GM23338 (cell line): ENCODE measurements around the gene SPECC1L. TPM values are rescaled to one million over a fixed set of nuclear protein-coding genes. Genes with fewer than 3 reads are reported as not detected.

Experiments
- ATAC-seq: fragments of 200-7000 bp; cut with Tn5 transposase; 3 replicates; pipeline ENCODE4 v1.9.1; 2020
- DNase-seq: peaks from one replicate; pipeline ENCODE4 v3.0.0-alpha.2; 2015; ENCODE audit warnings: low spot score
- H2AFZ ChIP-seq: fragments of 200-600 bp; sonication (generic); 2 replicates; pipeline ENCODE4 v1.8.0; 2016; ENCODE audit warnings: antibody characterized with exemption, mild to moderate bottlenecking, moderate library complexity
- H3F3A ChIP-seq: fragments of 200-600 bp; sonication (generic); replicated peaks from 2 replicates; pipeline ENCODE4 v1.8.0; 2017; ENCODE audit warnings: antibody characterized with exemption, mixed run types, low read depth
- H3K27ac ChIP-seq: fragments of 200-600 bp; sonication (generic); 2 replicates; pipeline ENCODE4 v1.6.1; 2016; ENCODE audit warnings: low read depth
- H3K27me3 ChIP-seq: fragments of 200-600 bp; sonication (generic); 2 replicates; pipeline ENCODE4 v1.8.0; 2016; ENCODE audit warnings: mild to moderate bottlenecking, mixed run types, moderate library complexity; ENCODE audit not compliant: insufficient read depth
- H3K36me3 ChIP-seq: fragments of 200-600 bp; sonication (generic); 2 replicates; pipeline ENCODE4 v1.8.0; 2016; ENCODE audit warnings: mild to moderate bottlenecking; ENCODE audit not compliant: insufficient read depth
- H3K4me1 ChIP-seq: fragments of 200-600 bp; sonication (generic); 2 replicates; pipeline ENCODE4 v1.8.0; 2016; ENCODE audit warnings: mild to moderate bottlenecking, moderate library complexity; ENCODE audit not compliant: insufficient read depth
- H3K4me2 ChIP-seq: fragments of 200-600 bp; sonication (generic); 2 replicates; pipeline ENCODE4 v1.7.1; 2017; ENCODE audit warnings: mixed run types
- H3K4me3 ChIP-seq: fragments of 200-600 bp; sonication (generic); 2 replicates; pipeline ENCODE4 v1.6.1; 2016; ENCODE audit warnings: mixed run types
- H3K79me2 ChIP-seq: fragments of 200-600 bp; sonication (generic); replicated peaks from 2 replicates; pipeline ENCODE4 v1.8.0; 2017; ENCODE audit warnings: mild to moderate bottlenecking; ENCODE audit not compliant: insufficient read depth
- H3K9me2 ChIP-seq: fragments of 200-600 bp; sonication (generic); 2 replicates; pipeline ENCODE4 v1.8.0; 2017; ENCODE audit not compliant: insufficient read depth
- H4K20me1 ChIP-seq: fragments of 200-600 bp; sonication (generic); replicated peaks from 2 replicates; pipeline ENCODE4 v1.8.0; 2017; ENCODE audit warnings: mild to moderate bottlenecking; ENCODE audit not compliant: insufficient read depth
- H3K27ac Mint-ChIP-seq: 2 replicates; pipeline ENCODE4 v1.8.0; 2020; ENCODE audit warnings: inconsistent platforms, mild to moderate bottlenecking, moderate library complexity, mixed read lengths
- H3K27me3 Mint-ChIP-seq: 3 replicates; pipeline ENCODE4 v1.8.0; 2022; ENCODE audit warnings: low read depth, mild to moderate bottlenecking, moderate library complexity, mixed read lengths, inconsistent platforms; ENCODE audit not compliant: insufficient read depth, poor library complexity
- H3K36me3 Mint-ChIP-seq: 3 replicates; pipeline ENCODE4 v1.8.0; 2021; ENCODE audit warnings: low read depth, mild to moderate bottlenecking, inconsistent platforms, moderate library complexity, mixed read lengths
- H3K4me1 Mint-ChIP-seq: 3 replicates; pipeline ENCODE4 v1.8.0; 2020; ENCODE audit warnings: mild to moderate bottlenecking, inconsistent platforms, mixed read lengths
- H3K4me3 Mint-ChIP-seq: 3 replicates; pipeline ENCODE4 v1.8.0; 2021; ENCODE audit warnings: moderate library complexity, mild to moderate bottlenecking, inconsistent platforms, mixed read lengths
- H3K9me3 Mint-ChIP-seq: 3 replicates; pipeline ENCODE4 v1.8.0; 2020; ENCODE audit warnings: moderate library complexity, mild to moderate bottlenecking, inconsistent platforms, mixed read lengths
- CREB1 ChIP-seq: fragments of 250-450 bp; sonication (Bioruptor Pico); IDR thresholded peaks from 2 replicates; pipeline ENCODE4 v1.5.0; 2020; ENCODE audit warnings: low read depth, mild to moderate bottlenecking, moderate library complexity
- ETS1 ChIP-seq: IDR thresholded peaks from 2 replicates; pipeline ENCODE4 v1.6.1; 2016; ENCODE audit warnings: antibody characterized with exemption
- EZH2 ChIP-seq: fragments of 200-600 bp; sonication (generic); IDR thresholded peaks from one replicate; pipeline ENCODE4 v1.8.0; 2017; ENCODE audit warnings: antibody characterized with exemption, mild to moderate bottlenecking, low read depth; ENCODE audit not compliant: unreplicated experiment
- JUNB ChIP-seq: IDR thresholded peaks from one replicate; pipeline ENCODE4 v1.6.1; 2016; ENCODE audit warnings: antibody characterized with exemption; ENCODE audit not compliant: unreplicated experiment
- POLR2AphosphoS5 ChIP-seq: IDR thresholded peaks from 2 replicates; pipeline ENCODE4 v1.6.1; 2016; ENCODE audit warnings: antibody characterized with exemption, low read depth
- STAT1 ChIP-seq: IDR thresholded peaks from one replicate; pipeline ENCODE4 v1.6.1; 2016; ENCODE audit warnings: antibody characterized with exemption; ENCODE audit not compliant: unreplicated experiment
- ZNF114 ChIP-seq: fragments of 250-450 bp; sonication (Bioruptor Pico); IDR thresholded peaks from 2 replicates; pipeline ENCODE4 v1.5.0; 2020; ENCODE audit warnings: mild to moderate bottlenecking, moderate library complexity
- ZNF331 ChIP-seq: fragments of 250-450 bp; sonication (Bioruptor Pico); IDR thresholded peaks from 2 replicates; pipeline ENCODE4 v1.5.0; 2020; ENCODE audit warnings: low read depth, mild to moderate bottlenecking, moderate library complexity
- polyA plus RNA-seq: library from polyadenylated mRNA; unstranded; fragments of >200 nt; fragmentation: Nextera tagmentation; extraction: Ambion mirVana; gene quantifications from 2 replicates; pipeline ENCODE4 v1.2.1, GENCODE V29; 2016
- total RNA-seq: library from RNA; depleted of rRNA; stranded (reverse); fragments of >200 nt; shearing (Covaris generic); gene quantifications from 2 replicates; pipeline ENCODE4 v1.2.3, GENCODE V29; 2014
- TF ChIP-seq, protein P1 (sequence below): IDR thresholded peaks from one replicate; pipeline ENCODE4 v1.6.1; 2018; ENCODE audit warnings: antibody characterized with exemption; ENCODE audit not compliant: unreplicated experiment
- TF ChIP-seq, protein P2 (sequence below): fragments of 250-450 bp; sonication (Bioruptor Pico); IDR thresholded peaks from 2 replicates; pipeline ENCODE4 v1.5.0; 2020; ENCODE audit warnings: mild to moderate bottlenecking, moderate library complexity
- TF ChIP-seq, protein P3 (sequence below), 2 experiments: fragments of 200-600 bp in 1 of 2; sonication (generic) in 1 of 2; conservative IDR thresholded peaks; 2 replicates each; pipeline versions ENCODE4 v1.5.1 to v1.6.1; 2016 to 2017; ENCODE audit warnings: antibody characterized with exemption in 2 of 2, low read depth in 2 of 2, mild to moderate bottlenecking in 2 of 2, moderate library complexity in 1 of 2

SPECC1L gene
- total and polyA plus RNA-seq, 2 experiments from 2014 or later, result 24.3 to 44.7 TPM

GRCh38 chr22:24310969-24311368 is 40.3 kb downstream of the SPECC1L start (continued):
- TF ChIP-seq ETS1 (no peak), POLR2AphosphoS5 (no peak)

GRCh38 chr22:24315367-24315966 is 44.8 kb downstream of the SPECC1L start:
- peaks cover 14% of the 10 kb centered on the region for H3K4me1 Mint-ChIP-seq
- no peaks in the 10 kb centered on the region for H3K9me2 ChIP-seq
- H3K27me3 Mint-ChIP-seq, result no peaks in the 10 kb centered on the region
- H3K4me3 ChIP-seq, result no peak overlapping the region
- ATAC-seq, result no peak
- peaks cover 11% of the 10 kb centered on the region for H3K79me2 ChIP-seq
- H3K4me2 ChIP-seq, result no peak overlapping the region
- H3K36me3 ChIP-seq, result peaks cover 14% of the 10 kb centered on the region
- peaks cover 62% of the 10 kb centered on the region for H3K36me3 Mint-ChIP-seq
- peaks cover 4% of the 10 kb centered on the region; the same call in 2 of the 3 replicates for H3K9me3 Mint-ChIP-seq
- DNase-seq, result no peak
- no peaks in the 10 kb centered on the region for H4K20me1 ChIP-seq
- H3K4me3 Mint-ChIP-seq, result no peak overlapping the region
- no peak overlapping the region for H2AFZ ChIP-seq
- no peaks in the 10 kb centered on the region for H3K27me3 ChIP-seq
- no peaks in the 10 kb centered on the region for H3F3A ChIP-seq
- no peak overlapping the region for H3K27ac ChIP-seq
- peak overlapping the region; percentile 26 for H3K27ac Mint-ChIP-seq
- H3K4me1 ChIP-seq, result no peaks in the 10 kb centered on the region
- TF ChIP-seq EZH2 (no peak), JUNB (no peak), ZNF331 (CRISPR knock-in tag) (no peak), ZNF114 (no peak), ETS1 (no peak), STAT1 (no peak), CREB1 (CRISPR knock-in tag) (no peak), POLR2AphosphoS5 (no peak)
- TF ChIP-seq, protein P1, sequence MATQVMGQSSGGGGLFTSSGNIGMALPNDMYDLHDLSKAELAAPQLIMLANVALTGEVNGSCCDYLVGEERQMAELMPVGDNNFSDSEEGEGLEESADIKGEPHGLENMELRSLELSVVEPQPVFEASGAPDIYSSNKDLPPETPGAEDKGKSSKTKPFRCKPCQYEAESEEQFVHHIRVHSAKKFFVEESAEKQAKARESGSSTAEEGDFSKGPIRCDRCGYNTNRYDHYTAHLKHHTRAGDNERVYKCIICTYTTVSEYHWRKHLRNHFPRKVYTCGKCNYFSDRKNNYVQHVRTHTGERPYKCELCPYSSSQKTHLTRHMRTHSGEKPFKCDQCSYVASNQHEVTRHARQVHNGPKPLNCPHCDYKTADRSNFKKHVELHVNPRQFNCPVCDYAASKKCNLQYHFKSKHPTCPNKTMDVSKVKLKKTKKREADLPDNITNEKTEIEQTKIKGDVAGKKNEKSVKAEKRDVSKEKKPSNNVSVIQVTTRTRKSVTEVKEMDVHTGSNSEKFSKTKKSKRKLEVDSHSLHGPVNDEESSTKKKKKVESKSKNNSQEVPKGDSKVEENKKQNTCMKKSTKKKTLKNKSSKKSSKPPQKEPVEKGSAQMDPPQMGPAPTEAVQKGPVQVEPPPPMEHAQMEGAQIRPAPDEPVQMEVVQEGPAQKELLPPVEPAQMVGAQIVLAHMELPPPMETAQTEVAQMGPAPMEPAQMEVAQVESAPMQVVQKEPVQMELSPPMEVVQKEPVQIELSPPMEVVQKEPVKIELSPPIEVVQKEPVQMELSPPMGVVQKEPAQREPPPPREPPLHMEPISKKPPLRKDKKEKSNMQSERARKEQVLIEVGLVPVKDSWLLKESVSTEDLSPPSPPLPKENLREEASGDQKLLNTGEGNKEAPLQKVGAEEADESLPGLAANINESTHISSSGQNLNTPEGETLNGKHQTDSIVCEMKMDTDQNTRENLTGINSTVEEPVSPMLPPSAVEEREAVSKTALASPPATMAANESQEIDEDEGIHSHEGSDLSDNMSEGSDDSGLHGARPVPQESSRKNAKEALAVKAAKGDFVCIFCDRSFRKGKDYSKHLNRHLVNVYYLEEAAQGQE, result no peak
- TF ChIP-seq, protein P2, sequence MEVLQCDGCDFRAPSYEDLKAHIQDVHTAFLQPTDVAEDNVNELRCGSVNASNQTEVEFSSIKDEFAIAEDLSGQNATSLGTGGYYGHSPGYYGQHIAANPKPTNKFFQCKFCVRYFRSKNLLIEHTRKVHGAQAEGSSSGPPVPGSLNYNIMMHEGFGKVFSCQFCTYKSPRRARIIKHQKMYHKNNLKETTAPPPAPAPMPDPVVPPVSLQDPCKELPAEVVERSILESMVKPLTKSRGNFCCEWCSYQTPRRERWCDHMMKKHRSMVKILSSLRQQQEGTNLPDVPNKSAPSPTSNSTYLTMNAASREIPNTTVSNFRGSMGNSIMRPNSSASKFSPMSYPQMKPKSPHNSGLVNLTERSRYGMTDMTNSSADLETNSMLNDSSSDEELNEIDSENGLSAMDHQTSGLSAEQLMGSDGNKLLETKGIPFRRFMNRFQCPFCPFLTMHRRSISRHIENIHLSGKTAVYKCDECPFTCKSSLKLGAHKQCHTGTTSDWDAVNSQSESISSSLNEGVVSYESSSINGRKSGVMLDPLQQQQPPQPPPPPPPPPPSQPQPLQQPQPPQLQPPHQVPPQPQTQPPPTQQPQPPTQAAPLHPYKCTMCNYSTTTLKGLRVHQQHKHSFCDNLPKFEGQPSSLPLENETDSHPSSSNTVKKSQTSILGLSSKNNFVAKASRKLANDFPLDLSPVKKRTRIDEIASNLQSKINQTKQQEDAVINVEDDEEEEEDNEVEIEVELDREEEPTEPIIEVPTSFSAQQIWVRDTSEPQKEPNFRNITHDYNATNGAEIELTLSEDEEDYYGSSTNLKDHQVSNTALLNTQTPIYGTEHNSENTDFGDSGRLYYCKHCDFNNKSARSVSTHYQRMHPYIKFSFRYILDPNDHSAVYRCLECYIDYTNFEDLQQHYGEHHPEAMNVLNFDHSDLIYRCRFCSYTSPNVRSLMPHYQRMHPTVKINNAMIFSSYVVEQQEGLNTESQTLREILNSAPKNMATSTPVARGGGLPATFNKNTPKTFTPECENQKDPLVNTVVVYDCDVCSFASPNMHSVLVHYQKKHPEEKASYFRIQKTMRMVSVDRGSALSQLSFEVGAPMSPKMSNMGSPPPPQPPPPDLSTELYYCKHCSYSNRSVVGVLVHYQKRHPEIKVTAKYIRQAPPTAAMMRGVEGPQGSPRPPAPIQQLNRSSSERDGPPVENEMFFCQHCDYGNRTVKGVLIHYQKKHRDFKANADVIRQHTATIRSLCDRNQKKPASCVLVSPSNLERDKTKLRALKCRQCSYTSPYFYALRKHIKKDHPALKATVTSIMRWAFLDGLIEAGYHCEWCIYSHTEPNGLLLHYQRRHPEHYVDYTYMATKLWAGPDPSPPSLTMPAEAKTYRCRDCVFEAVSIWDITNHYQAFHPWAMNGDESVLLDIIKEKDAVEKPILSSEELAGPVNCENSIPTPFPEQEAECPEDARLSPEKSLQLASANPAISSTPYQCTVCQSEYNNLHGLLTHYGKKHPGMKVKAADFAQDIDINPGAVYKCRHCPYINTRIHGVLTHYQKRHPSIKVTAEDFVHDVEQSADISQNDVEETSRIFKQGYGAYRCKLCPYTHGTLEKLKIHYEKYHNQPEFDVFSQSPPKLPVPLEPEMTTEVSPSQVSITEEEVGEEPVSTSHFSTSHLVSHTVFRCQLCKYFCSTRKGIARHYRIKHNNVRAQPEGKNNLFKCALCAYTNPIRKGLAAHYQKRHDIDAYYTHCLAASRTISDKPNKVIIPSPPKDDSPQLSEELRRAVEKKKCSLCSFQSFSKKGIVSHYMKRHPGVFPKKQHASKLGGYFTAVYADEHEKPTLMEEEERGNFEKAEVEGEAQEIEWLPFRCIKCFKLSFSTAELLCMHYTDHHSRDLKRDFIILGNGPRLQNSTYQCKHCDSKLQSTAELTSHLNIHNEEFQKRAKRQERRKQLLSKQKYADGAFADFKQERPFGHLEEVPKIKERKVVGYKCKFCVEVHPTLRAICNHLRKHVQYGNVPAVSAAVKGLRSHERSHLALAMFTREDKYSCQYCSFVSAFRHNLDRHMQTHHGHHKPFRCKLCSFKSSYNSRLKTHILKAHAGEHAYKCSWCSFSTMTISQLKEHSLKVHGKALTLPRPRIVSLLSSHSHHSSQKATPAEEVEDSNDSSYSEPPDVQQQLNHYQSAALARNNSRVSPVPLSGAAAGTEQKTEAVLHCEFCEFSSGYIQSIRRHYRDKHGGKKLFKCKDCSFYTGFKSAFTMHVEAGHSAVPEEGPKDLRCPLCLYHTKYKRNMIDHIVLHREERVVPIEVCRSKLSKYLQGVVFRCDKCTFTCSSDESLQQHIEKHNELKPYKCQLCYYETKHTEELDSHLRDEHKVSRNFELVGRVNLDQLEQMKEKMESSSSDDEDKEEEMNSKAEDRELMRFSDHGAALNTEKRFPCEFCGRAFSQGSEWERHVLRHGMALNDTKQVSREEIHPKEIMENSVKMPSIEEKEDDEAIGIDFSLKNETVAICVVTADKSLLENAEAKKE (CRISPR knock-in tag), result no peak
- TF ChIP-seq, protein P3, sequence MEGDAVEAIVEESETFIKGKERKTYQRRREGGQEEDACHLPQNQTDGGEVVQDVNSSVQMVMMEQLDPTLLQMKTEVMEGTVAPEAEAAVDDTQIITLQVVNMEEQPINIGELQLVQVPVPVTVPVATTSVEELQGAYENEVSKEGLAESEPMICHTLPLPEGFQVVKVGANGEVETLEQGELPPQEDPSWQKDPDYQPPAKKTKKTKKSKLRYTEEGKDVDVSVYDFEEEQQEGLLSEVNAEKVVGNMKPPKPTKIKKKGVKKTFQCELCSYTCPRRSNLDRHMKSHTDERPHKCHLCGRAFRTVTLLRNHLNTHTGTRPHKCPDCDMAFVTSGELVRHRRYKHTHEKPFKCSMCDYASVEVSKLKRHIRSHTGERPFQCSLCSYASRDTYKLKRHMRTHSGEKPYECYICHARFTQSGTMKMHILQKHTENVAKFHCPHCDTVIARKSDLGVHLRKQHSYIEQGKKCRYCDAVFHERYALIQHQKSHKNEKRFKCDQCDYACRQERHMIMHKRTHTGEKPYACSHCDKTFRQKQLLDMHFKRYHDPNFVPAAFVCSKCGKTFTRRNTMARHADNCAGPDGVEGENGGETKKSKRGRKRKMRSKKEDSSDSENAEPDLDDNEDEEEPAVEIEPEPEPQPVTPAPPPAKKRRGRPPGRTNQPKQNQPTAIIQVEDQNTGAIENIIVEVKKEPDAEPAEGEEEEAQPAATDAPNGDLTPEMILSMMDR (conservative IDR thresholded peaks at IDR 0.05; ENCODE audit: low read depth in 2 of 2), result no peak
